Astrocyte of the cerebellum (primary cell): Measurements from ENCODE around the gene TRABD2B.

ENCODE experiments used
- DNase-seq: peaks from one replicate; pipeline ENCODE4 v3.0.0-alpha.2; 2011; ENCODE audit warnings: low read depth
- H3K4me3 ChIP-seq: 2 replicates; pipeline ENCODE4 v1.5.1; 2011; ENCODE audit warnings: mild to moderate bottlenecking, low read depth, low read length, moderate library complexity
- CTCF ChIP-seq: IDR thresholded peaks from 2 replicates; pipeline ENCODE4 v1.5.1; 2012; ENCODE audit warnings: low read length, low read depth, moderate library complexity, mild to moderate bottlenecking; ENCODE audit errors: missing control alignments
- in situ Hi-C: cut with HindIII; loops from 2 replicates; pipeline ENCODE4 v1.10.0; 2017; ENCODE audit warnings: low sequenced_read_pairs

TRABD2B gene

GRCh38 chr1:47894410-47895278 lies 102.5 kb downstream of the TRABD2B start:
- no peak for DNase-seq
- no peak overlapping the region for H3K4me3 ChIP-seq
- in situ Hi-C loops: no loop called here
- no peak for TF ChIP-seq CTCF

- no peak overlapping the region for H3K4me3 ChIP-seq
- no peak for TF ChIP-seq CTCF
- no peak for DNase-seq
- in situ Hi-C loops: no loop called here
These were observed 103.8 kb downstream of the TRABD2B start for GRCh38 chr1:47893412-47893811.

GRCh38 chr1:47890779-47891178 lies 106.4 kb downstream of the TRABD2B start:
- H3K4me3 ChIP-seq: no peak overlapping the region
- in situ Hi-C loops: no loop called here
- TF ChIP-seq CTCF: no peak
- no peak for DNase-seq

- DNase-seq: no peak
- in situ Hi-C loops: no loop called here
- no peak for TF ChIP-seq CTCF
- H3K4me3 ChIP-seq: no peak overlapping the region
These were observed 108.9 kb downstream of the TRABD2B start for GRCh38 chr1:47888294-47888629.

GRCh38 chr1:47887475-47888293 lies 109.5 kb downstream of the TRABD2B start:
- H3K4me3 ChIP-seq: no peak overlapping the region
- in situ Hi-C loops: no loop called here
- no peak for DNase-seq
- no peak for TF ChIP-seq CTCF

GRCh38 chr1:47887060-47887459 lies 110.1 kb downstream of the TRABD2B start:
- no peak for TF ChIP-seq CTCF
- H3K4me3 ChIP-seq: no peak overlapping the region
- in situ Hi-C loops: no loop called here
- DNase-seq: no peak
